Cardiac muscle cell (in vitro differentiated cells and primary cell): Measurements from ENCODE around the gene DPYSL3. TPM values are rescaled to one million over a fixed set of nuclear protein-coding genes. Genes with fewer than 3 reads are reported as not detected.

Experiments used
- DNase-seq, 2 donors: peaks; one replicate each; pipeline versions ENCODE4 v3.0.0 to v3.0.0-alpha.2; 2010 to 2017; ENCODE audit warnings: low read depth in 1 of 2, low spot score in 1 of 2
- H3K27ac ChIP-seq: fragments of 200-600 bp; sonication (generic); 2 replicates; pipeline ENCODE4 v1.5.1; 2016
- H3K27me3 ChIP-seq: fragments of 200-600 bp; sonication (generic); 2 replicates; pipeline ENCODE4 v1.6.0; 2016; ENCODE audit warnings: control low read depth
- H3K36me3 ChIP-seq: fragments of 200-600 bp; sonication (generic); 2 replicates; pipeline ENCODE4 v1.5.1; 2016; ENCODE audit warnings: control low read depth
- H3K4me1 ChIP-seq: fragments of 200-600 bp; sonication (generic); 2 replicates; pipeline ENCODE4 v1.8.1; 2017; ENCODE audit warnings: low read depth, mild to moderate bottlenecking, mixed run types
- H3K4me3 ChIP-seq: fragments of 200-600 bp; sonication (generic); 2 replicates; pipeline ENCODE4 v1.5.1; 2016; ENCODE audit warnings: mild to moderate bottlenecking
- H3K9me3 ChIP-seq: fragments of 200-600 bp; sonication (generic); 2 replicates; pipeline ENCODE4 v1.5.1; 2017; ENCODE audit warnings: low read depth, mild to moderate bottlenecking, control low read depth
- CTCF ChIP-seq: IDR thresholded peaks from 2 replicates; pipeline ENCODE4 v1.5.1; 2012; ENCODE audit warnings: low read depth, mild to moderate bottlenecking, low read length
- polyA plus RNA-seq: library from polyadenylated mRNA; unstranded; fragments of >200 nt; fragmentation: Nextera tagmentation; extraction: Ambion mirVana; gene quantifications from 2 replicates; pipeline ENCODE4 v1.2.1, GENCODE V29; 2016
- total RNA-seq: library from RNA; depleted of rRNA; stranded (reverse); fragments of >200 nt; gene quantifications from 2 replicates; pipeline ENCODE4 v1.2.3, GENCODE V29; 2016

The DPYSL3 gene
- total and polyA plus RNA-seq, 2 experiments from 2014 or later: 86.3 to 129 TPM

DNA sequence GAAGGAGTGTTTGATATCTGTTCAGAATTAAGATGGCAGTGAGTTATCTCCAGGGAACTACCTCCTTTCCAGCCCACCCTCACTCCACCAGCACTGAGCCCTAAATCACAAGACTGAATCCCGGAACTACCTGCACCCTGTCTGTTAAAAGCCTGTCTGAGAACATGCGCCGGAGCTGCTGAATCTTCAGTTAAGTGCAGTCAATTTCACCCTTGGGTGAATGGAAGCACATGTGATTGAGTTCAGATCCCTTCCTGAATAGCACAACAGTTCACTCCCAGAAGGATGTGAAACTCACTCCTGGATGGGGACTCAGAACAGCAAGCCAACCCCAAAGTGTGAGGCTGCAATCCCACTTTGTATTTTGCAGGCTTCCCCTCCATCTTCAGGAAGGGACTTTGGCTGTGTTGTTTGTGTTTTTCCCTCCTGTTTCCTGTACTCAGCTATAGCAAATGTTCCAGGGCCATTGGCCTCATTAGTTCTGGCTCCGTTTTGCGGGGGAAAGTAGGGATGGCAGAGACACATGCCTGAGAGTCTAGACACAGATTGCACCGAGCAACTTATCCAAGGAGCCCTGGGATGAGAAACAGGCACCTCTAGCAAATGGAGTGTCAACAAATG is 43.4 kb downstream of the DPYSL3 start:
- Histone ChIP-seq H3K9me3 (no peaks in the 10 kb centered on the region), H3K27ac (no peak overlapping the region), H3K36me3 (no peaks in the 10 kb centered on the region), H3K4me1 (peaks cover 6% of the 10 kb centered on the region), H3K4me3 (no peak overlapping the region), H3K27me3 (no peaks in the 10 kb centered on the region)
- DNase-seq: no peak
- no peak for TF ChIP-seq CTCF

DNA sequence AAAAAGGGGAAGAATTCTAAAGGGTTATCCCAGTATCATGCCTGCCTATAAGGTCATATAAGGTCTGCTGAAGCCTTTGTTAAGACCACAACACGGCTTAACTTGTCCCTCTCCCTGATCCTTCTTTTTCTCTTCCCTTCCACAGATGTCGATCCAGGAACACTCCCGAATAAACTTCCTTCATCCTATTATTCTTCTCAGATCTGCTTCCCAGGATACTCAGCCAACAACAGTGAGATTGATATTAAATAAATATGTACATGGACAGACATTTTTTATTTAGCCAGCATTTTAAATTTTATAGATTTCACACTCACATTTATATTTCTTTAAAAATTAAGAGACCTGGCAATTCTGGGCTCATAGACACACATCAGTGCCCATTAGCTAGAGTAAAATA is 44.1 kb downstream of the DPYSL3 start:
- no peaks in the 10 kb centered on the region for H3K9me3 ChIP-seq
- no peaks in the 10 kb centered on the region for H3K36me3 ChIP-seq
- no peaks in the 10 kb centered on the region for H3K27me3 ChIP-seq
- H3K4me1 ChIP-seq: peaks cover 6% of the 10 kb centered on the region
- H3K27ac ChIP-seq: no peak overlapping the region
- no peak for TF ChIP-seq CTCF
- no peak overlapping the region for H3K4me3 ChIP-seq
- DNase-seq: no peak

DNA sequence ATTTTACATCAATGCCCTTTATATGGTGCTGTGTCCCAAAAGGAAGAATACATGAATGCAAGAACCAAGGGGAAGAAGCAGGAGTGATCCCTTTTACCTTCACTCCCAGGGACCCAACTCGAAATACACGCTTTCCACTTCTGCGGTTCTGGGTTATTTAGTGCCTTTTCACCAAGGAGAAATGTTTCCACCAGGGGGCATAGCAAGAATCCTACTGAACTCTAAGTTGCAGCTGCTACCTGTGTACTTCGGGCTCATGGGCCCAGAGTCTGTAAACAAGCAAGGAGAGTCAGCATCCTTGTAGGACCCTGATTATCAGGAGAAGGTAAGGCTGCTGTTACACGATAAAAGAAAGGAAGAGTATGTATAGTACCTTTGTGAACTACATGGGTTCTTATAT is 45.7 kb downstream of the DPYSL3 start:
- peak; percentile 41 to 71 for DNase-seq
- H3K4me1 ChIP-seq: peaks cover 6% of the 10 kb centered on the region
- H3K36me3 ChIP-seq: no peaks in the 10 kb centered on the region
- peak; percentile 57 for TF ChIP-seq CTCF
- no peaks in the 10 kb centered on the region for H3K27me3 ChIP-seq
- H3K4me3 ChIP-seq: no peak overlapping the region
- H3K9me3 ChIP-seq: no peaks in the 10 kb centered on the region
- no peak overlapping the region for H3K27ac ChIP-seq

GRCh38 chr5:147461915-147462314 is 48.0 kb downstream of the DPYSL3 start:
- H3K9me3 ChIP-seq: no peaks in the 10 kb centered on the region
- DNase-seq: no peak
- TF ChIP-seq CTCF: no peak
- no peak overlapping the region for H3K4me3 ChIP-seq
- H3K27ac ChIP-seq: no peak overlapping the region
- no peaks in the 10 kb centered on the region for H3K36me3 ChIP-seq
- H3K27me3 ChIP-seq: no peaks in the 10 kb centered on the region
- H3K4me1 ChIP-seq: no peaks in the 10 kb centered on the region

DNA sequence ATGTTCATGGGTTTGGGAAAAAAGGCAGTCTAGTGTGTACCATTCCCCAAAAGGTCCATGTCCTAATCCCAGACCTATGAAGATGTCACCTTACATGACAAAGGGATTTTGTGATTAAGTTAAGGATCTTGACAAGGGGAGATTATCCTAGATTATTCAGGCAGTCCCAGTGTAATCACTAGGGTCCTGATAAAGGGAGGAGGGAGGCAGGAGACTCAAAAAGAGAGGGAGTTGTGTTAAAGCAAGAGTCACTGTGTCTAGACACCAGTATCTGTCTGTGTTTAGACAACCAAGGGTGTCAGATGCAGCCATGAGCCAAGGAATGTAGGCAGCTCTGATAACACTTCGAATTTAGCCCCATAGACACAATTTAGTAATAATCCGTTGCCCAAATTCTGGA is 49.5 kb downstream of the DPYSL3 start:
- Histone ChIP-seq H3K27ac (no peak overlapping the region), H3K36me3 (no peaks in the 10 kb centered on the region)
- TF ChIP-seq CTCF: no peak

More for the DNA sequence above, 49.5 kb downstream of the DPYSL3 start:
- Histone ChIP-seq H3K27me3 (no peaks in the 10 kb centered on the region), H3K4me1 (peaks cover 4% of the 10 kb centered on the region), H3K4me3 (no peak overlapping the region), H3K9me3 (no peaks in the 10 kb centered on the region)
- no peak for DNase-seq
